Loucy (cell line): Measurements from ENCODE around the gene ERC1.

Experiments
- H2AFZ ChIP-seq: fragments of 200-600 bp; sonication (generic); 2 replicates; pipeline ENCODE4 v1.6.0; 2016; ENCODE audit warnings: antibody characterized with exemption, mild to moderate bottlenecking, low read length, moderate library complexity
- H3F3A ChIP-seq: fragments of 200-600 bp; 2 replicates; pipeline ENCODE4 v1.6.0; 2016; ENCODE audit warnings: antibody characterized with exemption, low read depth, mild to moderate bottlenecking
- H3K27me3 ChIP-seq: fragments of 200-600 bp; sonication (generic); 2 replicates; pipeline ENCODE4 v1.6.1; 2014; ENCODE audit warnings: low read length, mild to moderate bottlenecking; ENCODE audit not compliant: insufficient read depth, poor library complexity, severe bottlenecking
- H3K36me3 ChIP-seq: fragments of 200-600 bp; sonication (generic); 2 replicates; pipeline ENCODE4 v1.6.1; 2016; ENCODE audit warnings: low read length; ENCODE audit not compliant: insufficient read depth
- H3K4me1 ChIP-seq: fragments of 200-600 bp; sonication (generic); 2 replicates; pipeline ENCODE4 v1.5.1; 2014; ENCODE audit warnings: low read length, mild to moderate bottlenecking; ENCODE audit not compliant: insufficient read depth, poor library complexity, severe bottlenecking
- H3K4me2 ChIP-seq: fragments of 200-600 bp; sonication (generic); 2 replicates; pipeline ENCODE4 v1.6.0; 2014; ENCODE audit warnings: antibody characterized with exemption, low read length, low read depth, mild to moderate bottlenecking; ENCODE audit not compliant: poor library complexity, severe bottlenecking
- H3K4me3 ChIP-seq: fragments of 200-600 bp; sonication (generic); 2 replicates; pipeline ENCODE4 v1.5.1; 2014; ENCODE audit warnings: low read length, mild to moderate bottlenecking, mixed read lengths; ENCODE audit not compliant: poor library complexity, severe bottlenecking
- H3K79me2 ChIP-seq: fragments of 200-600 bp; sonication (generic); 2 replicates; pipeline ENCODE4 v1.6.1; 2014; ENCODE audit warnings: low read length; ENCODE audit not compliant: insufficient read depth
- H3K9ac ChIP-seq: fragments of 200-600 bp; sonication (generic); 2 replicates; pipeline ENCODE4 v1.6.0; 2014; ENCODE audit warnings: mild to moderate bottlenecking, low read depth, low read length, moderate library complexity; ENCODE audit not compliant: poor library complexity, severe bottlenecking
- H3K9me2 ChIP-seq: fragments of 200-600 bp; sonication (generic); replicated peaks from 2 replicates; pipeline ENCODE4 v1.6.1; 2016; ENCODE audit warnings: low read depth, low read length, mixed read lengths
- H3K9me3 ChIP-seq: fragments of 200-600 bp; sonication (generic); 2 replicates; pipeline ENCODE4 v1.6.1; 2014; ENCODE audit warnings: mild to moderate bottlenecking, antibody characterized with exemption, low read length, low read depth; ENCODE audit not compliant: insufficient read depth
- H4K20me1 ChIP-seq: fragments of 200-600 bp; sonication (generic); 2 replicates; pipeline ENCODE4 v1.6.0; 2014; ENCODE audit warnings: antibody characterized with exemption, low read length, mild to moderate bottlenecking; ENCODE audit not compliant: insufficient read depth, poor library complexity, severe bottlenecking
- EZH2phosphoT487 ChIP-seq: fragments of 200-600 bp; IDR thresholded peaks from 2 replicates; pipeline ENCODE4 v1.6.1; 2018; ENCODE audit warnings: antibody characterized with exemption, mild to moderate bottlenecking, moderate library complexity, borderline replicate concordance
- TF ChIP-seq, protein P1 (sequence below): fragments of 200-600 bp; sonication (generic); conservative IDR thresholded peaks from 2 replicates; pipeline ENCODE4 v1.5.1; 2014; ENCODE audit warnings: mild to moderate bottlenecking, antibody characterized with exemption, low read length

The ERC1 gene

DNA sequence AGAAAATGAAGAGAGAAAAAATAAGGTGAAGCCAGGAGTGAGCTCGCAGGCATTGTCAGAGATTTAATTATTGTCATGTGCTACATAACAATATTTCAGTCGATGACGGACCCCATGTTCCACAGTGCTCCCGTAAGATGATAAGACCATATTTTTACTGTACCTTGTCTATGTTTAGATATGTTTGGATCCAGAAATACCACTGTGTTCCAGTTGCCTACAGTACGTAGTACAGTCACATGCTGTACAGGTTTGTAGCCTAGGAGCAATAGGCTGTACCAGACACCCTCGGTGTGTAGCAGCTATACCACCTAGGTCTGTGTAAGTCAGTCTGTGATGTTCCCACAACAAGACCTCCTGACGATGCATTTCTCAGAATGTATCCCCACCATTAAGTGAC, 465.9 kb downstream of the ERC1 start:
- no peaks in the 10 kb centered on the region; the same call in 1 of the 2 replicates for H3K36me3 ChIP-seq

DNA sequence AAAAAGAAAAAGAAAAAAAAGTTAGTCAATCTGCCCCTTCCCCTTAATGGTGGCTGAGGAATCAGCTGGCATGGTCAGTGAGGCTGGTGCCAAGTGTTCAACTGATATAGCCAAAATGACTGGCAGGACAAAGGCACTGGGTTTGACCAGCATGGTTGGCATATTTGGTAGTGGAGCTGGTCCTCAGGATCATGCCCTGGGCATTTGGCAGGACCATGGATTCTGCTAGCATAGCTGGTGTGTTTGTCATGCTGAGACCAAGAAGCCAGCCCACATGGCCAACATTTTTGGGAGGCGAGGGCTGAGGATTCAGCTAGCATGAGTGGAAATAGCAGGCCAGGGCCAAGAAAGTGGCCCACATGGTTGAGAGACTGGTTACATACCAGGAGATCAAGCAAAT, 466.9 kb downstream of the ERC1 start:
- no peaks in the 10 kb centered on the region; the same call in 1 of the 2 replicates for H3K36me3 ChIP-seq
- H3K79me2 ChIP-seq = no peaks in the 10 kb centered on the region
- no peaks in the 10 kb centered on the region for H4K20me1 ChIP-seq
- H3K9me2 ChIP-seq = no peaks in the 10 kb centered on the region
- H3K4me3 ChIP-seq = no peak overlapping the region
- H3K4me2 ChIP-seq = no peak overlapping the region
- no peaks in the 10 kb centered on the region for H3K9me3 ChIP-seq
- no peak overlapping the region for H2AFZ ChIP-seq
- H3K27me3 ChIP-seq = no peaks in the 10 kb centered on the region
- H3K4me1 ChIP-seq = no peaks in the 10 kb centered on the region
- TF ChIP-seq EZH2phosphoT487 = no peak
- TF ChIP-seq, protein P1, sequence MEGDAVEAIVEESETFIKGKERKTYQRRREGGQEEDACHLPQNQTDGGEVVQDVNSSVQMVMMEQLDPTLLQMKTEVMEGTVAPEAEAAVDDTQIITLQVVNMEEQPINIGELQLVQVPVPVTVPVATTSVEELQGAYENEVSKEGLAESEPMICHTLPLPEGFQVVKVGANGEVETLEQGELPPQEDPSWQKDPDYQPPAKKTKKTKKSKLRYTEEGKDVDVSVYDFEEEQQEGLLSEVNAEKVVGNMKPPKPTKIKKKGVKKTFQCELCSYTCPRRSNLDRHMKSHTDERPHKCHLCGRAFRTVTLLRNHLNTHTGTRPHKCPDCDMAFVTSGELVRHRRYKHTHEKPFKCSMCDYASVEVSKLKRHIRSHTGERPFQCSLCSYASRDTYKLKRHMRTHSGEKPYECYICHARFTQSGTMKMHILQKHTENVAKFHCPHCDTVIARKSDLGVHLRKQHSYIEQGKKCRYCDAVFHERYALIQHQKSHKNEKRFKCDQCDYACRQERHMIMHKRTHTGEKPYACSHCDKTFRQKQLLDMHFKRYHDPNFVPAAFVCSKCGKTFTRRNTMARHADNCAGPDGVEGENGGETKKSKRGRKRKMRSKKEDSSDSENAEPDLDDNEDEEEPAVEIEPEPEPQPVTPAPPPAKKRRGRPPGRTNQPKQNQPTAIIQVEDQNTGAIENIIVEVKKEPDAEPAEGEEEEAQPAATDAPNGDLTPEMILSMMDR = no peak
- H3K9ac ChIP-seq = no peak overlapping the region
- H3F3A ChIP-seq = no peaks in the 10 kb centered on the region

More for the DNA sequence above, 465.9 kb downstream of the ERC1 start:
- H3K9ac ChIP-seq = no peak overlapping the region
- H3K4me1 ChIP-seq = no peaks in the 10 kb centered on the region
- H3K9me2 ChIP-seq = no peaks in the 10 kb centered on the region
- no peak for TF ChIP-seq EZH2phosphoT487
- TF ChIP-seq, protein P1 = no peak
- H3K4me2 ChIP-seq = no peak overlapping the region
- no peaks in the 10 kb centered on the region for H3F3A ChIP-seq
- no peaks in the 10 kb centered on the region for H4K20me1 ChIP-seq
- no peaks in the 10 kb centered on the region for H3K9me3 ChIP-seq
- no peaks in the 10 kb centered on the region for H3K27me3 ChIP-seq
- H3K79me2 ChIP-seq = no peaks in the 10 kb centered on the region
- no peak overlapping the region for H2AFZ ChIP-seq
- no peak overlapping the region for H3K4me3 ChIP-seq

GRCh38 chr12:1459339-1459738, 468.3 kb downstream of the ERC1 start:
- no peak overlapping the region for H3K9ac ChIP-seq
- H4K20me1 ChIP-seq = no peaks in the 10 kb centered on the region
- H3K9me3 ChIP-seq = no peaks in the 10 kb centered on the region
- no peaks in the 10 kb centered on the region for H3F3A ChIP-seq
- no peak overlapping the region for H3K4me3 ChIP-seq
- H3K79me2 ChIP-seq = no peaks in the 10 kb centered on the region
- H3K27me3 ChIP-seq = no peaks in the 10 kb centered on the region
- H3K36me3 ChIP-seq = no peaks in the 10 kb centered on the region; the same call in 1 of the 2 replicates
- H2AFZ ChIP-seq = no peak overlapping the region
- no peaks in the 10 kb centered on the region for H3K9me2 ChIP-seq
- peaks cover 5% of the 10 kb centered on the region for H3K4me1 ChIP-seq
- no peak overlapping the region for H3K4me2 ChIP-seq
- TF ChIP-seq EZH2phosphoT487 = no peak
- TF ChIP-seq, protein P1 = no peak
